ENCODE measurements around the gene SMAD5.

SMAD5 gene

DNA sequence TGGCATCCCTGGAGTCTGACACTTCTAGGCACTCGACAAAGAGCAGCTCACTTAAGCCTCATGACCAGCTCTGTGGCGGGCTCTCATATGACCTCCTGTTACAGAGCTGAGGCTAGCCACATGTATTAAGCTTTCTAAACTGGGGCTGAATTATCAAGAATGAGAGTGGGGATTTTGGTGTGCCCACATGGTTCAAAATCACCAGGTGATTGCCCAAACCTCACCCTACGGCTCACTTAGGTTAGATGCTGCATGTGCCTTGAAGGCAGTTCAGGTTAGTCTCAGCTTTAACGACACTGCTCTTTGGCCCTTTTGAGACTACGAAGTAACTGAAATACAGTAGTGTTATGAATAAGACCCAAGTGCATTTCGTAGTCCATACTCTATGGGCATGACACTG is 99.7 kb downstream of the SMAD5 start:
- no peaks in the 10 kb centered on the region for H3K4me1 ChIP-seq (ENCODE audit: control insufficient read depth, insufficient read depth, low read length)
- H3K27ac ChIP-seq (ENCODE audit: extremely low read depth, low read depth, low read length), result no peak overlapping the region
- H3K36me3 ChIP-seq (ENCODE audit: control insufficient read depth in 2 of 2, insufficient read depth in 1 of 2, low read length in 2 of 2), result no peaks in the 10 kb centered on the region
- no peak overlapping the region for H3K4me3 ChIP-seq (ENCODE audit: low read depth, low read length)
- POLR2A ChIA-PET, result no interaction called here
- TF ChIP-seq ZNF10 (tag by site-specific recombination; IDR thresholded peaks at IDR 0.05) (no peak), ZIC2 (tag by site-specific recombination; IDR thresholded peaks at IDR 0.05) (no peak), ZNF561 (tag by site-specific recombination; IDR thresholded peaks at IDR 0.05; ENCODE audit: borderline replicate concordance) (no peak), ZNF548 (tag by site-specific recombination; IDR thresholded peaks at IDR 0.05) (no peak), KLF1 (tag by site-specific recombination; IDR thresholded peaks at IDR 0.05) (no peak), GLIS1 (tag by site-specific recombination; IDR thresholded peaks at IDR 0.05) (no peak), GFI1B (tag by site-specific recombination; IDR thresholded peaks at IDR 0.05) (no peak), ZNF623 (tag by site-specific recombination; IDR thresholded peaks at IDR 0.05) (no peak), HOXA7 (CRISPR knock-in tag; IDR thresholded peaks at IDR 0.05; ENCODE audit: borderline replicate concordance) (no peak), MEIS1 (CRISPR knock-in tag; IDR thresholded peaks at IDR 0.05; ENCODE audit: borderline replicate concordance) (no peak), ZNF555 (tag by site-specific recombination; conservative IDR thresholded peaks at IDR 0.05) (no peak), KLF7 (tag by site-specific recombination; IDR thresholded peaks at IDR 0.05; ENCODE audit: borderline replicate concordance) (no peak), ZNF416 (tag by site-specific recombination; IDR thresholded peaks at IDR 0.05) (no peak)
- TF ChIP-seq, protein P1, sequence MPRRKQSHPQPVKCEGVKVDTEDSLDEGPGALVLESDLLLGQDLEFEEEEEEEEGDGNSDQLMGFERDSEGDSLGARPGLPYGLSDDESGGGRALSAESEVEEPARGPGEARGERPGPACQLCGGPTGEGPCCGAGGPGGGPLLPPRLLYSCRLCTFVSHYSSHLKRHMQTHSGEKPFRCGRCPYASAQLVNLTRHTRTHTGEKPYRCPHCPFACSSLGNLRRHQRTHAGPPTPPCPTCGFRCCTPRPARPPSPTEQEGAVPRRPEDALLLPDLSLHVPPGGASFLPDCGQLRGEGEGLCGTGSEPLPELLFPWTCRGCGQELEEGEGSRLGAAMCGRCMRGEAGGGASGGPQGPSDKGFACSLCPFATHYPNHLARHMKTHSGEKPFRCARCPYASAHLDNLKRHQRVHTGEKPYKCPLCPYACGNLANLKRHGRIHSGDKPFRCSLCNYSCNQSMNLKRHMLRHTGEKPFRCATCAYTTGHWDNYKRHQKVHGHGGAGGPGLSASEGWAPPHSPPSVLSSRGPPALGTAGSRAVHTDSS (tag by site-specific recombination; IDR thresholded peaks at IDR 0.05), result no peak
- TF ChIP-seq, protein P2, sequence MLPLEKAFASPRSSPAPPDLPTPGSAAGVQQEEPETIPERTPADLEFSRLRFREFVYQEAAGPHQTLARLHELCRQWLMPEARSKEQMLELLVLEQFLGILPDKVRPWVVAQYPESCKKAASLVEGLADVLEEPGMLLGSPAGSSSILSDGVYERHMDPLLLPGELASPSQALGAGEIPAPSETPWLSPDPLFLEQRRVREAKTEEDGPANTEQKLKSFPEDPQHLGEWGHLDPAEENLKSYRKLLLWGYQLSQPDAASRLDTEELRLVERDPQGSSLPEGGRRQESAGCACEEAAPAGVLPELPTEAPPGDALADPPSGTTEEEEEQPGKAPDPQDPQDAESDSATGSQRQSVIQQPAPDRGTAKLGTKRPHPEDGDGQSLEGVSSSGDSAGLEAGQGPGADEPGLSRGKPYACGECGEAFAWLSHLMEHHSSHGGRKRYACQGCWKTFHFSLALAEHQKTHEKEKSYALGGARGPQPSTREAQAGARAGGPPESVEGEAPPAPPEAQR (tag by site-specific recombination; IDR thresholded peaks at IDR 0.05), result no peak
- TF ChIP-seq, protein P3, sequence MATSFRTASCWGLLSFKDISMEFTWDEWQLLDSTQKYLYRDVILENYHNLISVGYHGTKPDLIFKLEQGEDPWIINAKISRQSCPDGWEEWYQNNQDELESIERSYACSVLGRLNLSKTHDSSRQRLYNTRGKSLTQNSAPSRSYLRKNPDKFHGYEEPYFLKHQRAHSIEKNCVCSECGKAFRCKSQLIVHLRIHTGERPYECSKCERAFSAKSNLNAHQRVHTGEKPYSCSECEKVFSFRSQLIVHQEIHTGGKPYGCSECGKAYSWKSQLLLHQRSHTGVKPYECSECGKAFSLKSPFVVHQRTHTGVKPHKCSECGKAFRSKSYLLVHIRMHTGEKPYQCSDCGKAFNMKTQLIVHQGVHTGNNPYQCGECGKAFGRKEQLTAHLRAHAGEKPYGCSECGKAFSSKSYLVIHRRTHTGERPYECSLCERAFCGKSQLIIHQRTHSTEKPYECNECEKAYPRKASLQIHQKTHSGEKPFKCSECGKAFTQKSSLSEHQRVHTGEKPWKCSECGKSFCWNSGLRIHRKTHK (tag by site-specific recombination; IDR thresholded peaks at IDR 0.05), result no peak
- TF ChIP-seq, protein P4, sequence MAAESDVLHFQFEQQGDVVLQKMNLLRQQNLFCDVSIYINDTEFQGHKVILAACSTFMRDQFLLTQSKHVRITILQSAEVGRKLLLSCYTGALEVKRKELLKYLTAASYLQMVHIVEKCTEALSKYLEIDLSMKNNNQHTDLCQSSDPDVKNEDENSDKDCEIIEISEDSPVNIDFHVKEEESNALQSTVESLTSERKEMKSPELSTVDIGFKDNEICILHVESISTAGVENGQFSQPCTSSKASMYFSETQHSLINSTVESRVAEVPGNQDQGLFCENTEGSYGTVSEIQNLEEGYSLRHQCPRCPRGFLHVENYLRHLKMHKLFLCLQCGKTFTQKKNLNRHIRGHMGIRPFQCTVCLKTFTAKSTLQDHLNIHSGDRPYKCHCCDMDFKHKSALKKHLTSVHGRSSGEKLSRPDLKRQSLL (tag by site-specific recombination; IDR thresholded peaks at IDR 0.05), result no peak
- TF ChIP-seq, protein P5, sequence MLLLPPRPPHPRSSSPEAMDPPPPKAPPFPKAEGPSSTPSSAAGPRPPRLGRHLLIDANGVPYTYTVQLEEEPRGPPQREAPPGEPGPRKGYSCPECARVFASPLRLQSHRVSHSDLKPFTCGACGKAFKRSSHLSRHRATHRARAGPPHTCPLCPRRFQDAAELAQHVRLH (tag by site-specific recombination; IDR thresholded peaks at IDR 0.05), result no peak
- CTCF ChIA-PET, result interaction anchor here (1.4 to 1.9 kb wide), 4 partner anchors 13 to 538 kb away, joined by 4 to 7 read pairs (median 6); no protein-coding TSS in a partner anchor
- H3K9me3 ChIP-seq (ENCODE audit: control insufficient read depth, insufficient read depth, low read depth, low read length), result no peaks in the 10 kb centered on the region

Measured in HEK293 (cell line).